Measurements from ENCODE around the gene VSTM2B.

DNA sequence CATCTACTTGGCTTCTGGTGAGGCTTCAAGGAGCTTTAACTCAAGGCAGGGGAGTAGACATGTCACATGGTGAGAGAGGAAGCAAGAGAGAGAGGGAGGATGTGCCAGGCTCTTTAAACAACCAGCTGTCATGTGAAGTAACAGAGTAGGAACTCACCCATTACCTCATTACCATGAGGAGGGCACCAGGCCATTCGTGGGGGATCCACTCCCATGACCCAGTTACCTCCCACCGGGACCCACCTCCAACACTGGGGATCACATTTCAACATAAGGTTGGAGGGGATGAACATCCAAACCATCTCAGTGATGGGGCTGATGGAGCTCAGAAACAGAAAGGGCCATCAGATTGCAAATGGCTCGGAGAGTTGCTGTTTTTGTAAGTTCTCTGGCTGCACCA is 12.9 kb downstream of the VSTM2B start:
- TF ChIP-seq, protein P1, sequence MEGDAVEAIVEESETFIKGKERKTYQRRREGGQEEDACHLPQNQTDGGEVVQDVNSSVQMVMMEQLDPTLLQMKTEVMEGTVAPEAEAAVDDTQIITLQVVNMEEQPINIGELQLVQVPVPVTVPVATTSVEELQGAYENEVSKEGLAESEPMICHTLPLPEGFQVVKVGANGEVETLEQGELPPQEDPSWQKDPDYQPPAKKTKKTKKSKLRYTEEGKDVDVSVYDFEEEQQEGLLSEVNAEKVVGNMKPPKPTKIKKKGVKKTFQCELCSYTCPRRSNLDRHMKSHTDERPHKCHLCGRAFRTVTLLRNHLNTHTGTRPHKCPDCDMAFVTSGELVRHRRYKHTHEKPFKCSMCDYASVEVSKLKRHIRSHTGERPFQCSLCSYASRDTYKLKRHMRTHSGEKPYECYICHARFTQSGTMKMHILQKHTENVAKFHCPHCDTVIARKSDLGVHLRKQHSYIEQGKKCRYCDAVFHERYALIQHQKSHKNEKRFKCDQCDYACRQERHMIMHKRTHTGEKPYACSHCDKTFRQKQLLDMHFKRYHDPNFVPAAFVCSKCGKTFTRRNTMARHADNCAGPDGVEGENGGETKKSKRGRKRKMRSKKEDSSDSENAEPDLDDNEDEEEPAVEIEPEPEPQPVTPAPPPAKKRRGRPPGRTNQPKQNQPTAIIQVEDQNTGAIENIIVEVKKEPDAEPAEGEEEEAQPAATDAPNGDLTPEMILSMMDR (conservative IDR thresholded peaks at IDR 0.05): no peak
- TF ChIP-seq EZH2 (IDR thresholded peaks at IDR 0.05; ENCODE audit: low read depth): no peak
